Right lung (tissue), 5 donors: ENCODE measurements around the gene CLEC12A. TPM values are rescaled to one million over a fixed set of nuclear protein-coding genes. Genes with fewer than 3 reads are reported as not detected.

Source experiments
- DNase-seq, 2 donors: peaks; one replicate each; pipeline ENCODE4 v3.0.0-alpha.2; 2013
- polyA plus RNA-seq, 5 donors: library from polyadenylated mRNA; unstranded; fragments of 120-200 nt; gene quantifications; one replicate each; pipeline versions ENCODE4 v1.2.1 to v1.2.3, GENCODE V29; 2013; ENCODE audit warnings: inconsistent platforms in 1 of 5, low replicate concordance in 1 of 5; ENCODE audit not compliant: insufficient read length in 5 of 5, insufficient read depth in 1 of 5

The CLEC12A gene
- polyA plus RNA-seq, 5 donors, result 0.55 to 2.1 (median 1.2) TPM

- peak in 1 of 2 donors; percentile 12 for DNase-seq
Observed at GRCh38 chr12:10033783-10034545, 62.8 kb downstream of the CLEC12A start.

Other genes starting within 250 kb of the CLEC12A start
- gene CLECL1, start 238.3 kb upstream of the CLEC12A start, polyA plus RNA-seq, result under 1 TPM; 0.24 to 0.68 (median 0.47) TPM
- 1 to 10 TPM; 3.9 to 6.0 (median 4.9) TPM for gene CD69, start 210.5 kb upstream of the CLEC12A start, polyA plus RNA-seq
- 1 to 10 TPM in 4 of 5 donors, under 1 TPM in 1; 0.85 to 2.5 (median 1.1) TPM for gene KLRF1, start 143.9 kb upstream of the CLEC12A start, polyA plus RNA-seq
- 10 to 100 TPM; 19.3 to 39.0 (median 24.1) TPM for gene CLEC2B, start 102.1 kb upstream of the CLEC12A start, polyA plus RNA-seq
- gene KLRF2, start 89.9 kb upstream of the CLEC12A start, polyA plus RNA-seq, result not detected
- not detected for gene CLEC2A, start 39.0 kb upstream of the CLEC12A start, polyA plus RNA-seq
- 1 to 10 TPM; 1.3 to 3.0 (median 2.5) TPM for gene CLEC1B, start 27.7 kb downstream of the CLEC12A start, polyA plus RNA-seq
- under 1 TPM in 4 of 5 donors, not detected in 1; 0.07 to 0.42 (median 0.29) TPM for gene CLEC12B, start 39.2 kb downstream of the CLEC12A start, polyA plus RNA-seq
- 1 to 10 TPM; 1.3 to 2.5 (median 1.8) TPM for gene CLEC9A, start 59.3 kb downstream of the CLEC12A start, polyA plus RNA-seq
- gene CLEC1A, start 127.6 kb downstream of the CLEC12A start, polyA plus RNA-seq, result 10 to 100 TPM; 18.5 to 24.4 (median 19.9) TPM
- 1 to 10 TPM; 2.4 to 3.7 (median 2.8) TPM for gene CLEC7A, start 158.8 kb downstream of the CLEC12A start, polyA plus RNA-seq
- 1 to 10 TPM in 2 of 5 donors, under 1 TPM in 3; 0.31 to 1.8 (median 0.54) TPM for gene OLR1, start 200.7 kb downstream of the CLEC12A start, polyA plus RNA-seq
- under 1 TPM; 0.11 to 0.82 (median 0.22) TPM for gene TMEM52B, start 207.6 kb downstream of the CLEC12A start, polyA plus RNA-seq
- 10 to 100 TPM; 34.2 to 53.1 (median 45.0) TPM for gene GABARAPL1, start 241.5 kb downstream of the CLEC12A start, polyA plus RNA-seq